HepG2 (cell line): Measurements from ENCODE around the gene XPOT. TPM values are rescaled to one million over a fixed set of nuclear protein-coding genes. Genes with fewer than 3 reads are reported as not detected.
A peak's percentile ranks its signal among the peaks of the same experiment; 100 is the strongest.

Source experiments
- ATAC-seq: fragments of 200-7000 bp; cut with Tn5 transposase; 3 replicates; pipeline ENCODE4 v1.9.1; 2020; ENCODE audit warnings: mild to moderate bottlenecking, moderate library complexity
- Bru-seq: library from RNA; stranded (reverse); fragments of 400-500 nt; gene quantifications from one replicate; lab custom pipeline; 2021; lab: Mats Ljungman, UMichigan
- BruChase-seq, 2 experiments: library from RNA; stranded (reverse); fragments of 400-500 nt; gene quantifications; one replicate each; lab custom pipeline; 2021; lab: Mats Ljungman, UMichigan
- BruUV-seq: library from RNA; stranded (reverse); fragments of 400-500 nt; replicated peaks from 2 replicates; lab custom pipeline; 2021; lab: Mats Ljungman, UMichigan
- CTCF ChIA-PET: fragments of 300-600 bp; formaldehyde crosslinking; extraction: SDS; loops from one replicate; lab custom pipeline; 2021; ENCODE audit warnings: low total read pairs, inconsistent platforms, low intra/inter-chr PET ratio; lab: Yijun Ruan, JAX
- POLR2A ChIA-PET: fragments of 350-600 bp; sonication (Branson Sonifier 250); formaldehyde crosslinking; loops from one replicate; lab custom pipeline; 2020; ENCODE audit warnings: antibody characterized with exemption, inconsistent platforms; lab: Yijun Ruan, JAX
- DNase-seq: peaks from one replicate; pipeline ENCODE4 v3.0.0-alpha.2; 2015; ENCODE audit warnings: low spot score
- FAIRE-seq: peaks from 3 replicates; lab custom pipeline; 2011; peaks lifted over from hg19 to GRCh38; lab: Jason Lieb, UNC
- H2AFZ ChIP-seq: one replicate; pipeline ENCODE4 v1.6.1; 2011; ENCODE audit warnings: low read length, inconsistent platforms
- H3K27ac ChIP-seq: fragments of 300-600 bp; 3 replicates; pipeline ENCODE4 v1.8.0; 2011; ENCODE audit warnings: mixed run types, mild to moderate bottlenecking, mixed read lengths, low read length, inconsistent platforms; ENCODE audit not compliant: insufficient read depth; ENCODE audit errors: extremely low read length
- H3K27me3 ChIP-seq, 2 experiments: fragments of 200-600 bp in 1 of 2; 2 replicates in 1 of 2; 3 replicates in 1 of 2; pipeline versions ENCODE4 v1.6.0 to v1.8.0; 2011; ENCODE audit warnings: low read length in 2 of 2, mild to moderate bottlenecking in 2 of 2, moderate library complexity in 2 of 2, inconsistent platforms in 1 of 2; ENCODE audit not compliant: insufficient read depth in 2 of 2, control insufficient read depth in 1 of 2
- H3K36me3 ChIP-seq, 2 experiments: fragments of 200-600 bp in 1 of 2; replicated peaks in 1 of 2; 2 replicates in 1 of 2; 3 replicates in 1 of 2; pipeline versions ENCODE4 v1.5.1 to v1.8.0; 2011; ENCODE audit warnings: low read length in 2 of 2, inconsistent platforms in 1 of 2; ENCODE audit not compliant: insufficient read depth in 2 of 2, control insufficient read depth in 1 of 2
- H3K4me1 ChIP-seq: 2 replicates; pipeline ENCODE4 v1.5.1; 2012; ENCODE audit warnings: low read length, inconsistent platforms; ENCODE audit not compliant: insufficient read depth
- H3K4me2 ChIP-seq: 2 replicates; pipeline ENCODE4 v1.6.0; 2011; ENCODE audit warnings: low read depth, low read length, inconsistent platforms
- H3K4me3 ChIP-seq, 3 experiments: fragments of 200-600 bp in 1 of 3; sonication (generic), shearing (Covaris generic) in 1 of 3; replicated peaks in 1 of 3; 2 replicates each; pipeline ENCODE4 v1.5.1; 2011 to 2016; ENCODE audit warnings: low read length in 3 of 3, inconsistent platforms in 2 of 3, low read depth in 2 of 3, mild to moderate bottlenecking in 2 of 3, control low read depth in 1 of 3, mixed read lengths in 1 of 3; ENCODE audit not compliant: insufficient read depth in 1 of 3
- H3K79me2 ChIP-seq: one replicate; pipeline ENCODE4 v1.6.1; 2011; ENCODE audit warnings: low read length, inconsistent platforms; ENCODE audit not compliant: insufficient read depth
- H3K9ac ChIP-seq: 2 replicates; pipeline ENCODE4 v1.6.0; 2011; ENCODE audit warnings: mild to moderate bottlenecking, low read depth, low read length, inconsistent platforms; ENCODE audit not compliant: insufficient read depth
- H3K9me3 ChIP-seq: 2 replicates; pipeline ENCODE4 v1.5.1; 2012; ENCODE audit warnings: mild to moderate bottlenecking, low read length
- H4K20me1 ChIP-seq: 2 replicates; pipeline ENCODE4 v1.6.0; 2011; ENCODE audit warnings: inconsistent platforms, mild to moderate bottlenecking, low read length, moderate library complexity; ENCODE audit not compliant: insufficient read depth
- CBX1 ChIP-seq: IDR thresholded peaks from one replicate; pipeline ENCODE4 v1.6.1; 2016; ENCODE audit warnings: antibody characterized with exemption, low read depth
- MAX ChIP-seq: IDR thresholded peaks from 2 replicates; pipeline ENCODE4 v1.6.1; 2012; ENCODE audit warnings: inconsistent platforms
- MED1 ChIP-seq: sonication (generic); formaldehyde crosslinking; IDR thresholded peaks from 2 replicates; pipeline ENCODE4 v1.4.0; 2020; ENCODE audit warnings: missing genetic modification reagents
- NFE2L1 ChIP-seq: sonication (generic); formaldehyde crosslinking; IDR thresholded peaks from 2 replicates; pipeline ENCODE4 v1.4.0; 2020; ENCODE audit warnings: missing genetic modification reagents, mild to moderate bottlenecking, borderline replicate concordance
- PRMT3 ChIP-seq: sonication (generic); formaldehyde crosslinking; IDR thresholded peaks from 2 replicates; pipeline ENCODE4 v1.8.1; 2022; ENCODE audit warnings: low read depth, mild to moderate bottlenecking, moderate library complexity, missing genetic modification reagents, borderline replicate concordance
- SOX6 ChIP-seq, 2 experiments: fragments of 450-650 bp in 1 of 2; sonication (generic) in 1 of 2; formaldehyde crosslinking in 1 of 2; IDR thresholded peaks; 2 replicates each; pipeline versions ENCODE4 v1.4.0 to v1.6.1; 2017 to 2020; ENCODE audit warnings: antibody characterized with exemption in 1 of 2, mild to moderate bottlenecking in 1 of 2, missing genetic modification reagents in 1 of 2
- ZNF235 ChIP-seq: sonication (generic); formaldehyde crosslinking; IDR thresholded peaks from 2 replicates; pipeline ENCODE4 v1.8.1; 2023; ENCODE audit warnings: mild to moderate bottlenecking, missing genetic modification reagents, borderline replicate concordance
- ZNF343 ChIP-seq: sonication (generic); formaldehyde crosslinking; IDR thresholded peaks from 2 replicates; pipeline ENCODE4 v1.4.0; 2020; ENCODE audit warnings: mild to moderate bottlenecking, missing genetic modification reagents
- ZNF879 ChIP-seq: sonication (generic); formaldehyde crosslinking; IDR thresholded peaks from 2 replicates; pipeline ENCODE4 v1.8.1; 2023; ENCODE audit warnings: missing genetic modification reagents
- WGBS: methylation state at CpG from one replicate; pipeline ENCODE4 v1.1.6; 2017; ENCODE audit warnings: low lambda C conversion rate; 5-methylcytosine and 5-hydroxymethylcytosine counted together
- in situ Hi-C: cut with HindIII; loops from 2 replicates; pipeline ENCODE4 v1.10.0; 2017; ENCODE audit warnings: low pct_unique_long_range_greater_than_20kb; ENCODE audit not compliant: extremely low pct_ligation_motif_present
- intact Hi-C: fragments of 100-400 bp; cut with micrococcal nuclease; formaldehyde crosslinking; loops from one replicate; pipeline ENCODE4 v1.10.0; 2022; ENCODE audit not compliant: unreplicated experiment
- long read RNA-seq, 2 experiments: library from RNA in 1 of 2; library from polyadenylated mRNA in 1 of 2; stranded (forward) in 1 of 2; unstranded in 1 of 2; transcript quantifications; one replicate each; pipeline ENCODE4 v2.0.0, GENCODE V29; 2019 to 2022
- polyA minus RNA-seq, 3 experiments: library from RNA; depleted of rRNA, polyadenylated mRNA; stranded (reverse); fragments of >200 nt; gene quantifications; 2 replicates each; pipeline ENCODE4 v1.2.3, GENCODE V29; 2011; ENCODE audit warnings: low replicate concordance in 1 of 3
- polyA plus RNA-seq, 8 experiments: library from polyadenylated mRNA; depleted of rRNA in 3 of 8; stranded (reverse) in 7 of 8; unstranded in 1 of 8; fragments of >200 nt; fragmentation: Illumina TruSeq in 4 of 8; extraction: Trizol in 4 of 8; gene quantifications; 2 replicates each; pipeline versions ENCODE4 v1.2.1 to v1.2.3, GENCODE V29; 2011 to 2016; ENCODE audit warnings: low read depth in 4 of 8, missing spikeins in 1 of 8, mixed read lengths in 1 of 8; ENCODE audit not compliant: insufficient read depth in 1 of 8
- total RNA-seq, 5 experiments: library from RNA; depleted of rRNA; stranded (reverse); fragments of >200 nt; fragmentation: Illumina TruSeq; extraction: Trizol; gene quantifications; 2 replicates each; pipeline ENCODE4 v1.2.3, GENCODE V29; 2016; ENCODE audit warnings: low read depth in 1 of 5
- TF ChIP-seq, protein P1 (sequence below), 2 experiments: sonication (generic) in 1 of 2; formaldehyde crosslinking in 1 of 2; IDR thresholded peaks; 2 replicates each; pipeline versions ENCODE4 v1.6.1 to v1.9.0; 2014 to 2022; ENCODE audit warnings: antibody characterized with exemption in 1 of 2, borderline replicate concordance in 1 of 2, inconsistent platforms in 1 of 2, low read depth in 1 of 2, missing genetic modification reagents in 1 of 2

Gene XPOT
- 102 and 136 TPM in 2 replicates for total RNA-seq (2016; rRNA removed; fragmentation: Illumina TruSeq; extraction: Trizol)
- total RNA-seq (2016; cell fraction: cytosol; rRNA removed; fragmentation: Illumina TruSeq; extraction: Trizol; ENCODE audit: low read depth), result 23.9 and 24.7 TPM in 2 replicates
- total RNA-seq (2016; cell fraction: insoluble cytoplasmic fraction; rRNA removed; fragmentation: Illumina TruSeq; extraction: Trizol), result 99.3 and 127 TPM in 2 replicates
- total RNA-seq (2016; cell fraction: membrane; rRNA removed; fragmentation: Illumina TruSeq; extraction: Trizol), result 103 and 117 TPM in 2 replicates
- 72.8 and 91.5 TPM in 2 replicates for total RNA-seq (2016; cell fraction: nucleus; rRNA removed; fragmentation: Illumina TruSeq; extraction: Trizol)
- 91.8 and 93.8 TPM in 2 replicates for polyA plus RNA-seq (2011; rRNA removed)
- 23.5 and 43.5 TPM in 2 replicates for polyA plus RNA-seq (2011; cell fraction: cytosol; rRNA removed)
- 97.9 and 118 TPM in 2 replicates for polyA plus RNA-seq (2011; cell fraction: nucleus; rRNA removed)
- polyA plus RNA-seq (2012), result 76.4 and 91.1 TPM in 2 replicates
- 17.9 and 20.0 TPM in 2 replicates for polyA plus RNA-seq (2016; cell fraction: cytosol; fragmentation: Illumina TruSeq; extraction: Trizol; ENCODE audit: low read depth)
- 102 and 111 TPM in 2 replicates for polyA plus RNA-seq (2016; cell fraction: insoluble cytoplasmic fraction; fragmentation: Illumina TruSeq; extraction: Trizol; ENCODE audit: low read depth)
- polyA plus RNA-seq (2016; cell fraction: membrane; fragmentation: Illumina TruSeq; extraction: Trizol; ENCODE audit: low read depth), result 57.5 and 60.6 TPM in 2 replicates
- 113 and 120 TPM in 2 replicates for polyA plus RNA-seq (2016; cell fraction: nucleus; fragmentation: Illumina TruSeq; extraction: Trizol; ENCODE audit: insufficient read depth, low read depth)
- polyA minus RNA-seq (2011; rRNA and poly(A)+ RNA removed; ENCODE audit: low replicate concordance), result 45.0 and 86.1 TPM in 2 replicates
- polyA minus RNA-seq (2011; cell fraction: cytosol; rRNA and poly(A)+ RNA removed), result 65.4 and 79.8 TPM in 2 replicates
- 166 and 207 TPM in 2 replicates for polyA minus RNA-seq (2011; cell fraction: nucleus; rRNA and poly(A)+ RNA removed)
- Bru-seq, nascent RNA, result percentile 95 among the genes with signal in this experiment
- BruChase-seq, experiment 1, labeled RNA remaining after a 6-hour chase, result percentile 97 among the genes with signal in this experiment
- BruChase-seq, experiment 2, labeled RNA remaining after a 2-hour chase, result percentile 95 among the genes with signal in this experiment
- long read RNA-seq, experiment 1, full-length matches to known transcripts, result 19 of 34 reads
- long read RNA-seq, experiment 1, partial matches to known transcripts, result 9 of 34 reads
- long read RNA-seq, experiment 1, other reads (novel, unspliced or antisense), result 6 of 34 reads
- long read RNA-seq, experiment 2, partial matches to known transcripts, result 136 of 253 reads
- long read RNA-seq, experiment 2, other reads (novel, unspliced or antisense), result 117 of 253 reads

- peaks cover 35% of the 10 kb centered on the region for H3K79me2 ChIP-seq
- H3K4me1 ChIP-seq, result peaks cover 47% of the 10 kb centered on the region
- ChIA-PET CTCF (no interaction called here), POLR2A (interaction anchor here (0.5 to 1.9 kb wide), 8 partner anchors 9 to 560 kb away, joined by 3 to 9 read pairs (median 3); partner anchors contain the start of gene KICS2)
- H4K20me1 ChIP-seq, result peaks cover 6% of the 10 kb centered on the region
- DNase-seq (peak; percentile 92), FAIRE-seq (no peak), ATAC-seq (peak; percentile 94)
- H3K9ac ChIP-seq, result peak within 1 kb of the TSS; percentile 100
- no peaks in the 10 kb centered on the region for H3K9me3 ChIP-seq
- H2AFZ ChIP-seq, result no peak within 1 kb of the TSS
- H3K27me3 ChIP-seq, result no peaks in the 10 kb centered on the region; a peak in 1 of 5 replicates
- 28% methylated on average over 28 of the region's 60 CpGs for WGBS
- H3K36me3 ChIP-seq, result no peaks in the 10 kb centered on the region
- TSS peak; percentile 90 for BruUV-seq
- H3K27ac ChIP-seq, result peak within 1 kb of the TSS; percentile 100
- in situ Hi-C loops (no loop called here), intact Hi-C loops (loop anchor here (2.0 to 10.0 kb wide), 3 partner anchors 181 to 761 kb away; partner anchors contain the start of genes KICS2 and LEMD3)
- H3K4me2 ChIP-seq, result peak within 1 kb of the TSS; percentile 80
- H3K4me3 ChIP-seq, result peak within 1 kb of the TSS; percentile 78 to 95 (median 85)
- TF ChIP-seq CBX1 (peak; percentile 64), MAX (peak; percentile 85), PRMT3 (CRISPR knock-in tag) (0 out of 2 replicates have a peak, but pooled peaks have one; percentile 7), ZNF879 (CRISPR knock-in tag) (0 out of 2 replicates have a peak, but pooled peaks have one; percentile 32), ZNF343 (CRISPR knock-in tag) (no peak), NFE2L1 (CRISPR knock-in tag) (no peak), SOX6 (IDR thresholded peaks at IDR 0.05) (no peak), SOX6 (CRISPR knock-in tag; IDR thresholded peaks at IDR 0.05) (0 out of 2 replicates have a peak, but pooled peaks have one; percentile 14), ZNF235 (CRISPR knock-in tag) (peak; percentile 21; the same call in 1 of the 2 replicates), MED1 (CRISPR knock-in tag) (peak; percentile 42; the same call in 1 of the 2 replicates)
- TF ChIP-seq, protein P1, sequence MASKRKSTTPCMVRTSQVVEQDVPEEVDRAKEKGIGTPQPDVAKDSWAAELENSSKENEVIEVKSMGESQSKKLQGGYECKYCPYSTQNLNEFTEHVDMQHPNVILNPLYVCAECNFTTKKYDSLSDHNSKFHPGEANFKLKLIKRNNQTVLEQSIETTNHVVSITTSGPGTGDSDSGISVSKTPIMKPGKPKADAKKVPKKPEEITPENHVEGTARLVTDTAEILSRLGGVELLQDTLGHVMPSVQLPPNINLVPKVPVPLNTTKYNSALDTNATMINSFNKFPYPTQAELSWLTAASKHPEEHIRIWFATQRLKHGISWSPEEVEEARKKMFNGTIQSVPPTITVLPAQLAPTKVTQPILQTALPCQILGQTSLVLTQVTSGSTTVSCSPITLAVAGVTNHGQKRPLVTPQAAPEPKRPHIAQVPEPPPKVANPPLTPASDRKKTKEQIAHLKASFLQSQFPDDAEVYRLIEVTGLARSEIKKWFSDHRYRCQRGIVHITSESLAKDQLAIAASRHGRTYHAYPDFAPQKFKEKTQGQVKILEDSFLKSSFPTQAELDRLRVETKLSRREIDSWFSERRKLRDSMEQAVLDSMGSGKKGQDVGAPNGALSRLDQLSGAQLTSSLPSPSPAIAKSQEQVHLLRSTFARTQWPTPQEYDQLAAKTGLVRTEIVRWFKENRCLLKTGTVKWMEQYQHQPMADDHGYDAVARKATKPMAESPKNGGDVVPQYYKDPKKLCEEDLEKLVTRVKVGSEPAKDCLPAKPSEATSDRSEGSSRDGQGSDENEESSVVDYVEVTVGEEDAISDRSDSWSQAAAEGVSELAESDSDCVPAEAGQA (IDR thresholded peaks at IDR 0.05; ENCODE audit: low read depth), result peak; percentile 70; the same call in 1 of the 2 replicates
- TF ChIP-seq, protein P1 (CRISPR knock-in tag; IDR thresholded peaks at IDR 0.05; ENCODE audit: borderline replicate concordance), result no peak
Measured at GRCh38 chr12:64403707-64404469, at the start of gene XPOT. TSS of gene XPOT (plus strand) at chr12:64404392. CDS start at chr12:64410036, 5,644 bp downstream.
